Testis (tissue), 2 donors: Measurements from ENCODE around the gene LIMS4.
"Not testable (repeated sequence)": the region's sequence is repeated elsewhere in the genome, so short reads cannot be mapped to it uniquely, and the experiment has no call there.

ENCODE experiments used
- POLR2A ChIP-seq: fragments of 450-650 bp; IDR thresholded peaks from one replicate; pipeline ENCODE4 v1.6.1; 2017; ENCODE audit warnings: antibody characterized with exemption, mild to moderate bottlenecking, moderate library complexity
- TF ChIP-seq, protein P1 (sequence below), 3 experiments: fragments of 450-650 bp in 2 of 3; fragments of 200-600 bp in 1 of 3; sonication (generic) in 1 of 3; IDR thresholded peaks; one replicate each; pipeline ENCODE4 v1.5.1; 2016 to 2019; ENCODE audit warnings: antibody characterized with exemption in 3 of 3, mild to moderate bottlenecking in 2 of 3, moderate library complexity in 1 of 3

DNA sequence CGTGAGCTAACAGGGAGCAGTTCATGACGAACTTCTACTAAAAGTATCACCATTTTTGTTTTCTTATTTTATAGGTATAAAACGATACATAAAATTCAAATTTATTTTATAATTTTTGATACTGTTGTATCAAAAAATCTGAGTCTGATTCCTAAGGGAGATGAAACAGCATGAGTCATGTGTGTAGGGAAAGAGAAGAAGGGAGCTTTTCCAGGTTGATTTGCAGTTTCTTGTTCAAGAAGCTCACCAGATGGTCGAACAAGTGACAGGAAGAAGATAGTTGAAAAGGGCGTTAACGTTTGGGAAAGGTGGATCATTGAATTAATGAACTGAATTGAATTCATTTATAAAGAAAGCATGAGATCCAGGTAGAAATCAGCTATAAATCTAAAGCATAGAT is 23.4 kb upstream of the LIMS4 start:
- TF ChIP-seq, protein P1, sequence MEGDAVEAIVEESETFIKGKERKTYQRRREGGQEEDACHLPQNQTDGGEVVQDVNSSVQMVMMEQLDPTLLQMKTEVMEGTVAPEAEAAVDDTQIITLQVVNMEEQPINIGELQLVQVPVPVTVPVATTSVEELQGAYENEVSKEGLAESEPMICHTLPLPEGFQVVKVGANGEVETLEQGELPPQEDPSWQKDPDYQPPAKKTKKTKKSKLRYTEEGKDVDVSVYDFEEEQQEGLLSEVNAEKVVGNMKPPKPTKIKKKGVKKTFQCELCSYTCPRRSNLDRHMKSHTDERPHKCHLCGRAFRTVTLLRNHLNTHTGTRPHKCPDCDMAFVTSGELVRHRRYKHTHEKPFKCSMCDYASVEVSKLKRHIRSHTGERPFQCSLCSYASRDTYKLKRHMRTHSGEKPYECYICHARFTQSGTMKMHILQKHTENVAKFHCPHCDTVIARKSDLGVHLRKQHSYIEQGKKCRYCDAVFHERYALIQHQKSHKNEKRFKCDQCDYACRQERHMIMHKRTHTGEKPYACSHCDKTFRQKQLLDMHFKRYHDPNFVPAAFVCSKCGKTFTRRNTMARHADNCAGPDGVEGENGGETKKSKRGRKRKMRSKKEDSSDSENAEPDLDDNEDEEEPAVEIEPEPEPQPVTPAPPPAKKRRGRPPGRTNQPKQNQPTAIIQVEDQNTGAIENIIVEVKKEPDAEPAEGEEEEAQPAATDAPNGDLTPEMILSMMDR (IDR thresholded peaks at IDR 0.05) = not testable (repeated sequence)
- not testable (repeated sequence) for TF ChIP-seq POLR2A
